Measurements from ENCODE around the gene ITGAD.

ITGAD gene

DNA sequence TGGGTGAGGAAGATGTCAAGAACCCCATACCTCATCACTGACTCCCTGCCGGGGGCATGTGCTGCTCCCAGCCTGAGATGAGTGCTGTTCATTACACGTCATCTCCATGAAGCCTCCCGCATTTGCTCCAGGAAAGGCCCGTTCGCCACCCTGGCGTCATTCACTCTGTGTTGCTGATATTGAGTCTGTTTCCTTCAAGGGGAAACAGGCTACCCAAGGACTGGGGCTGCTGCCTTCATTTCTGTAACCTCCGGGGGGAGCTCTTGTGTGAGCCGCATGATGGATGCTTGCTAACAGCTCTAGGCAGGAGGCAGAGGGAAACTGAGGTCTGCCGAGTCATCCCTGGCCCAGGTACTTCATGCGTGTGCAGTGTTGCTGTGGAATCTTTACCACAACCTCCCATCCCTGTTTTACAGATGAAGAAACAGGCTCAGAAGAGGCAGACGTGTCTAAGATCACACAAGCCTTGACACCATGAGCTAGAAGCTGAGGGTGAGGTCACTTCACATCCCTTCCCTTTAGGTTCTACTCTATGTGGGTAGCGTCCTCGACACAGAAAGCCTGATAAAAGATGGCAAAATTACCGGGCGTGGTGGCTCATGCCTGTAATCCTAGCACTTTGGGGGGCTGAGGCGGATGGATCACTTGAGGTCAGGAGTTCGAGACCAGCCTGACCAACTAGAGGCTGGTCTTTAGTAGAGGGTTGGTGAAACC, 62.6 kb downstream of the ITGAD start:
- DNase-seq (ENCODE audit: low read depth, low spot score), result no peak
- no peak overlapping the region for H3K4me3 ChIP-seq (ENCODE audit: low read depth, low read length)
- TF ChIP-seq, protein P1, sequence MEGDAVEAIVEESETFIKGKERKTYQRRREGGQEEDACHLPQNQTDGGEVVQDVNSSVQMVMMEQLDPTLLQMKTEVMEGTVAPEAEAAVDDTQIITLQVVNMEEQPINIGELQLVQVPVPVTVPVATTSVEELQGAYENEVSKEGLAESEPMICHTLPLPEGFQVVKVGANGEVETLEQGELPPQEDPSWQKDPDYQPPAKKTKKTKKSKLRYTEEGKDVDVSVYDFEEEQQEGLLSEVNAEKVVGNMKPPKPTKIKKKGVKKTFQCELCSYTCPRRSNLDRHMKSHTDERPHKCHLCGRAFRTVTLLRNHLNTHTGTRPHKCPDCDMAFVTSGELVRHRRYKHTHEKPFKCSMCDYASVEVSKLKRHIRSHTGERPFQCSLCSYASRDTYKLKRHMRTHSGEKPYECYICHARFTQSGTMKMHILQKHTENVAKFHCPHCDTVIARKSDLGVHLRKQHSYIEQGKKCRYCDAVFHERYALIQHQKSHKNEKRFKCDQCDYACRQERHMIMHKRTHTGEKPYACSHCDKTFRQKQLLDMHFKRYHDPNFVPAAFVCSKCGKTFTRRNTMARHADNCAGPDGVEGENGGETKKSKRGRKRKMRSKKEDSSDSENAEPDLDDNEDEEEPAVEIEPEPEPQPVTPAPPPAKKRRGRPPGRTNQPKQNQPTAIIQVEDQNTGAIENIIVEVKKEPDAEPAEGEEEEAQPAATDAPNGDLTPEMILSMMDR (IDR thresholded peaks at IDR 0.05; ENCODE audit: low read depth, low read length), result peak; percentile 31
- in situ Hi-C loops (cut with HindIII; ENCODE audit: low sequenced_read_pairs), result loop anchor here (25.0 kb wide), 1 partner anchor 268 kb away; the partner anchor contains the start of gene FUS

DNA sequence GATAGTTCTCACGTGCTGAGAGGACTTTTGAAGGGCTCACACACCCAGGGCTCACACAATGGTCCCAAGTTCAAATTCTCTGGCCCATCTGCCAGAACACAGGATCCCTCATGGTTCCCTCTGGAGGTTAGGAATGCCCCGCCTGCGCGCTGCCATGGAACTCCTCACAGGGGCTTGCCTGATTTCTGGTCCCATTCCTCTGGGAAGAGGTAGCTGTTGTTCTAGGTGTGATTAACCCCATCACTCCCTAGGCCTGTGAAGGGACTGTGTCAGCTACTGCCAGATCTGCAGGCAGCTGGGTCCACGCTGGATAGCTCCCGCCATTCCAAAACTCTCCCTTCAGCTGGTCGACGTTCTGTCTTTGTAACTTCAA, 63.8 kb downstream of the ITGAD start:
- in situ Hi-C loops (cut with HindIII; ENCODE audit: low sequenced_read_pairs), result loop anchor here (25.0 kb wide), 1 partner anchor 270 kb away; the partner anchor contains the start of gene FUS
- H3K4me3 ChIP-seq (ENCODE audit: low read depth, low read length), result no peak overlapping the region
- TF ChIP-seq, protein P1 (IDR thresholded peaks at IDR 0.05; ENCODE audit: low read depth, low read length), result no peak
- DNase-seq (ENCODE audit: low read depth, low spot score), result no peak

DNA sequence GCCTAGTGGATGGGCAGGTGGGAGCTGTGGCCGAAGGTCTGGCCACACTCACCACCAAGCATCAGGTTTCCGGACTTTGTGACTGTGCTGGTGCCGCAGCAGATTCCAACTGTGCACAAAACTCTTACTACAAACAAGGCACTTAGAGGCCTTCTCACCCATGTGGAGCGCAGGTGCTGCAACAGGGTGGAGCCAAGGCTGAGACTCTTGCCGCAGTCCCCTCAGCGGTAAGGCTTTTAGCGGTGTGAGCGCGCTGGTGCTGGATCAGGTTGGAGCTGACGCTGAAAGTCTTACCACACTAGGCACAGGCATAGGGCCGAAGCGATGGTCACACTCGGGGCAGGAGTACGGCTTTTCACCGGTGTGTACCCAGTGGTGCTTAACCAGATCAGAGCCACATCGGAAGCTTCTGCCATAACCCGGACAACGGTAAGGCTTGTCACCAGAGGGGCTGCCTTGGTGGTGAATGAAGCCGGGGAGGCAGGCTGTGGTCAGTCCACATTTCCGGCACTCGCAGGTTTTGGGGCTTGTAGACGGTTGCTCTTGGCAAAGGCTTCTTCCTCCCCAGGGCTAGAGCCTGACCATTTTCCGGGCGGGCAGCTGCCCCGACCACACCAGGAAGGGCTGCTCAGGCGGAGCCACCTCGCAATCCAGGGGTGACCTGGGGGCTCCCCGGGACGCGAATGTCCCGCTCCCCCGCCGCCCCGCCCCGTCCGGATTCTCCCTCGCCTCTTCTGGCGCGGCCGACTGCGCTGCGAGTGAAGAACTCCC, 65.1 kb downstream of the ITGAD start:
- in situ Hi-C loops (cut with HindIII; ENCODE audit: low sequenced_read_pairs), result loop anchor here (25.0 kb wide), 1 partner anchor 271 kb away; the partner anchor contains the start of gene FUS
- H3K4me3 ChIP-seq (ENCODE audit: low read depth, low read length), result peak overlapping the region; percentile 62
- DNase-seq (ENCODE audit: low read depth, low spot score), result peak; percentile 51
- TF ChIP-seq, protein P1 (IDR thresholded peaks at IDR 0.05; ENCODE audit: low read depth, low read length), result no peak

DNA sequence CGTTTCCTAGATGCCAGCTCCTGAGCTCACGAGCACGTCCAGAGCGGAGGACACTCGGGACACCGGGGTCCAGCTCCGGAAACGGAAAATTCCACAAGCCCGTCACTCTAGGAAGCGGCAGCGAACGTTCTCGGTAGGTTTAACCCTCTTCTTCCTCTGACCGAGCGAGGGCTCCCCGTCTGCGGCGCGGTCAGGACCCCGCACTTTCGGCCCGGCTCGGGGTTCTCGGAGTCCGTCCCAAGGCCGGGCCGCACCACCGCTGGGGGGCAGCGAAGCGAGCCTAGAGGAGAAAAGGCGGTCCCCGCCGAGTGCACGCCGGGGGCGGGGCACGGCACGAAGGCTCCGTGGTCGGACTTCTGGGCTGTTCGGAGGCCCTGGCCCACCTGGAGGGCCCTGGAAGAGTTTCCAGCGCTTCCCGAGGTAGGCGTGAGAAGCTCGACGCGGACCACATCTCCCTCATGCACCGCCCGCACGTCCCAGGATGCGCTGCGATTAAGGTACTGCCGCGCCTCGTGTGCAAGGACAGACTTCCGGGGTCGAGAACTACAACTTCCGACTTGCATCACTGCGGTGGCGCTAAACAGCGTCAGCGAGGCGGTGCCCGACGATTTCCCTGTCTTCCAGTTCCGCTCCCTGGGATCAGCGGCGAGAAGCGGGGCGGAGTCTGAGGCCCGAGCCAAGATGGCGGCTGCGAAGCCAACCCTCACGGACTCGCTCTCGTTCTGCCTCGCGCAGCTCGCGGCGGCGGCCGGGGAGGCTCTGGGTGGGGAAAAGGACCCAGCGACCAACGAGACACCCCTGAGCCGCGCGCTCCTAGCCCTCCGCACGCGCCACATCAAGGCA, 65.9 kb downstream of the ITGAD start, which contains the start of gene ARMC5:
ARMC5 (plus strand) TSS at position 658 of the 843 bp plus-strand sequence; CDS start at position 682, 24 bp downstream.
- TF ChIP-seq, protein P1 (IDR thresholded peaks at IDR 0.05; ENCODE audit: low read depth, low read length), result peak; percentile 62
- in situ Hi-C loops (cut with HindIII; ENCODE audit: low sequenced_read_pairs), result loop anchor here (25.0 kb wide), 1 partner anchor 272 kb away; the partner anchor contains the start of gene FUS
- DNase-seq (ENCODE audit: low read depth, low spot score), result peak; percentile 99
- peak within 1 kb of the TSS; percentile 62 for H3K4me3 ChIP-seq (ENCODE audit: low read depth, low read length)

DNA sequence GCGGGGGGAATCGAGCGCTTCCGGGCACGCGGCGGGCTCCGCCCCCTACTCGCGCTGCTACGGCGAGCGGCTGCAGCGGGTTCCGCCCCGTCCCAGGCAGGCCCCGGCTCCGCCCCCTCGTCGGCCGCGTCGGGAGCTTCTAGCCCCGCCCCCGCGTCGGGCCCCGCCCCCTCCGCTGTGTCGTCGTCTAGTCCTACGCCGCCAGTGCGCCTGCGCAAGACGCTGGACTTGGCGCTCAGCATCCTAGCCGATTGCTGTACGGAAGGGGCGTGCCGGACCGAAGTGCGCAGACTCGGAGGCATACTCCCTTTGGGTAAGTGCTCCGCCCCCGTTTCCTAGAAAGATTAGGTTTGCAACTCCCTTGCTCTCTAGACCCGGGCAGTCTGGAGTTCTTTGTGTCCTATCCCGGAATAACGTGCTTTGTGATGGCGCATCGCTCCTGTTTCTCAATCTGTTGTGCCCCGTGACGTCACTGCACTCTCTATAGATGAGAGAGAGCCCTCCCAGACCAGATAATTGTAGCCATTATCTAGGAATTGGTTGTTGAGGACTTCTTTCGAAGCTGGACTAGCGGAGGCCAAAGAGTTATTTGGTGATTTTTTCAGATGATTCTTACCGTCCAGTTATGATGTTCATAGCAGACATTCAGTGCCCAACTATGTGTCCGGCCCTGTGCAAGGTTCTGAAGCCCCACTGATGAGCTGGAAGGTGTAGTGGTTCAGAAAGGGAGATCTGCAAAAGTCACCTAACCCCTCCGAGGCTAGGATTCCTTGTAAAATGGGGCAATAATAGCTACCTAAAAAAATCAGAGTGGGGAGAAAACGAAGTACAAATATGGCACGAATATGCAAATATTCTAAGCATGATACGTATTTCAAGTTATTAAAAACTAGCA, 66.8 kb downstream of the ITGAD start:
- DNase-seq (ENCODE audit: low read depth, low spot score), result peak; percentile 99
- TF ChIP-seq, protein P1 (IDR thresholded peaks at IDR 0.05; ENCODE audit: low read depth, low read length), result no peak
- in situ Hi-C loops (cut with HindIII; ENCODE audit: low sequenced_read_pairs), result loop anchor here (25.0 kb wide), 1 partner anchor 273 kb away; the partner anchor contains the start of gene FUS
- H3K4me3 ChIP-seq (ENCODE audit: low read depth, low read length), result peak overlapping the region; percentile 62
